K562 (cell line): ENCODE data around the gene USP35. TPM values are rescaled to one million over a fixed set of nuclear protein-coding genes. Genes with fewer than 3 reads are reported as not detected.

Experiments
- ATAC-seq: fragments of 200-7000 bp; cut with Tn5 transposase; 3 replicates; pipeline ENCODE4 v1.9.1; 2020; ENCODE audit warnings: moderate library complexity
- BruUV-seq: library from RNA; stranded (reverse); fragments of 400-500 nt; replicated peaks from 2 replicates; lab custom pipeline; 2021; lab: Mats Ljungman, UMichigan
- CTCF ChIA-PET: fragments of 300-600 bp; formaldehyde crosslinking; extraction: SDS; loops from one replicate; lab custom pipeline; 2021; ENCODE audit warnings: low intra/inter-chr PET ratio; lab: Yijun Ruan, JAX
- POLR2A ChIA-PET: fragments of 300-600, 350-650 bp; sonication (Branson Sonifier 250); formaldehyde crosslinking; extraction: SDS; loops from one replicate; lab custom pipeline; 2021; ENCODE audit warnings: antibody characterized with exemption, inconsistent platforms; lab: Yijun Ruan, JAX
- DNase-seq, 4 experiments: peaks; one replicate each; pipeline versions ENCODE4 v3.0.0 to v3.0.0-alpha.2; 2011 to 2018; ENCODE audit warnings: low spot score in 3 of 4, mixed read lengths in 3 of 4; ENCODE audit errors: extremely low read depth in 1 of 4
- FAIRE-seq: peaks from 2 replicates; lab custom pipeline; 2011; peaks lifted over from hg19 to GRCh38; lab: Jason Lieb, UNC
- H2AFZ ChIP-seq: 2 replicates; pipeline ENCODE4 v1.6.0; 2011; ENCODE audit warnings: low read depth, low read length, control low read depth, inconsistent platforms
- H3K27ac ChIP-seq: fragments of 200-600 bp; 3 replicates; pipeline ENCODE4 v1.8.0; 2011; ENCODE audit warnings: low read depth, mild to moderate bottlenecking, control low read depth, inconsistent platforms, low read length, moderate library complexity, mixed read lengths; ENCODE audit errors: extremely low read depth
- H3K27me3 ChIP-seq, 2 experiments: fragments of 300-600 bp in 1 of 2; 2 replicates in 1 of 2; 3 replicates in 1 of 2; pipeline versions ENCODE4 v1.6.0 to v1.8.0; 2011; ENCODE audit warnings: inconsistent platforms in 2 of 2, low read length in 2 of 2, mild to moderate bottlenecking in 1 of 2, mixed read lengths in 1 of 2, moderate library complexity in 1 of 2; ENCODE audit not compliant: control insufficient read depth in 2 of 2, insufficient read depth in 2 of 2
- H3K36me3 ChIP-seq: fragments of 300-600 bp; 3 replicates; pipeline ENCODE4 v1.8.0; 2011; ENCODE audit warnings: mild to moderate bottlenecking, low read length, inconsistent platforms; ENCODE audit not compliant: control insufficient read depth, insufficient read depth
- H3K4me1 ChIP-seq, 2 experiments: fragments of 200-600 bp in 1 of 2; replicated peaks in 1 of 2; 2 replicates in 1 of 2; 3 replicates in 1 of 2; pipeline versions ENCODE4 v1.5.1 to v1.8.0; 2011; ENCODE audit warnings: inconsistent platforms in 2 of 2, low read length in 2 of 2, mild to moderate bottlenecking in 1 of 2, mixed read lengths in 1 of 2, moderate library complexity in 1 of 2; ENCODE audit not compliant: control insufficient read depth in 2 of 2, insufficient read depth in 2 of 2
- H3K4me2 ChIP-seq: 2 replicates; pipeline ENCODE4 v1.6.1; 2011; ENCODE audit warnings: low read length, control low read depth, inconsistent platforms, mixed read lengths; ENCODE audit not compliant: insufficient read depth
- H3K4me3 ChIP-seq: fragments of 200-600 bp; sonication (generic), shearing (Covaris generic); 2 replicates; pipeline ENCODE4 v1.5.1; 2016; ENCODE audit warnings: control low read depth, inconsistent platforms
- H3K79me2 ChIP-seq: fragments of 200-600 bp; 3 replicates; pipeline ENCODE4 v1.8.0; 2011; ENCODE audit warnings: low read length, inconsistent platforms; ENCODE audit not compliant: control insufficient read depth, insufficient read depth
- H3K9ac ChIP-seq, 2 experiments: 2 replicates each; pipeline versions ENCODE4 v1.6.0 to v1.6.1; 2011; ENCODE audit warnings: low read depth in 2 of 2, low read length in 2 of 2, control low read depth in 1 of 2, inconsistent platforms in 1 of 2, mild to moderate bottlenecking in 1 of 2, mixed read lengths in 1 of 2; ENCODE audit not compliant: insufficient read depth in 1 of 2
- H3K9me1 ChIP-seq: one replicate; pipeline ENCODE4 v1.6.0; 2011; ENCODE audit warnings: inconsistent platforms, mild to moderate bottlenecking, low read length, moderate library complexity; ENCODE audit not compliant: control insufficient read depth, insufficient read depth
- H3K9me3 ChIP-seq: replicated peaks from 2 replicates; pipeline ENCODE4 v1.5.1; 2011; ENCODE audit warnings: low read depth, low read length, inconsistent platforms; ENCODE audit not compliant: control insufficient read depth, insufficient read depth
- H4K20me1 ChIP-seq: replicated peaks from 2 replicates; pipeline ENCODE4 v1.6.1; 2011; ENCODE audit warnings: low read length, inconsistent platforms, mixed read lengths; ENCODE audit not compliant: control insufficient read depth, insufficient read depth
- BACH1 ChIP-seq: fragments of 200-800 bp; sonication (Bioruptor generic); IDR thresholded peaks from 2 replicates; pipeline ENCODE4 v1.6.1; 2016; ENCODE audit warnings: missing genetic modification characterization, missing compliant biosample characterization
- BCL6 ChIP-seq: fragments of 250-450 bp; sonication (Bioruptor Pico); IDR thresholded peaks from 2 replicates; pipeline ENCODE4 v1.4.0; 2020
- DACH1 ChIP-seq: fragments of 450-650 bp; IDR thresholded peaks from 2 replicates; pipeline ENCODE4 v1.6.1; 2018; ENCODE audit not compliant: partially characterized antibody
- E2F5 ChIP-seq: sonication (generic); formaldehyde crosslinking; IDR thresholded peaks from 2 replicates; pipeline ENCODE4 v1.8.0; 2022; ENCODE audit warnings: mild to moderate bottlenecking, missing genetic modification reagents
- ESRRB ChIP-seq: fragments of 250-450 bp; sonication (Bioruptor Pico); IDR thresholded peaks from 2 replicates; pipeline ENCODE4 v1.5.0; 2020; ENCODE audit warnings: mild to moderate bottlenecking, moderate library complexity, borderline replicate concordance
- FOXA3 ChIP-seq, 2 experiments: fragments of 450-650 bp in 1 of 2; sonication (generic) in 1 of 2; formaldehyde crosslinking; IDR thresholded peaks in 1 of 2; conservative IDR thresholded peaks in 1 of 2; 2 replicates each; pipeline versions ENCODE4 v1.4.0 to v1.8.0; 2020 to 2022; ENCODE audit warnings: mild to moderate bottlenecking in 2 of 2, missing genetic modification reagents in 1 of 2
- HMBOX1 ChIP-seq: sonication (generic); IDR thresholded peaks from 2 replicates; pipeline ENCODE4 v1.6.1; 2016
- JUND ChIP-seq, 2 experiments: IDR thresholded peaks; 2 replicates in 1 of 2; 3 replicates in 1 of 2; pipeline ENCODE4 v1.6.1; 2011; ENCODE audit warnings: borderline replicate concordance in 2 of 2, low read depth in 2 of 2, low read length in 2 of 2, improper control_type of control experiment in 1 of 2, missing biosample characterization in 1 of 2, missing genetic modification characterization in 1 of 2, missing genetic modification reagents in 1 of 2
- MAFG ChIP-seq: fragments of 450-650 bp; conservative IDR thresholded peaks from 2 replicates; pipeline ENCODE4 v1.6.1; 2016; ENCODE audit warnings: missing genetic modification characterization, missing compliant biosample characterization
- MEIS2 ChIP-seq: fragments of 450-650 bp; IDR thresholded peaks from 2 replicates; pipeline ENCODE4 v1.6.1; 2014; ENCODE audit warnings: mild to moderate bottlenecking; ENCODE audit not compliant: partially characterized antibody
- MLX ChIP-seq, 2 experiments: fragments of 450-650 bp in 1 of 2; sonication (generic) in 1 of 2; formaldehyde crosslinking; conservative IDR thresholded peaks; 2 replicates each; pipeline versions ENCODE4 v1.4.0 to v1.8.1; 2020 to 2022; ENCODE audit warnings: mild to moderate bottlenecking in 1 of 2, missing genetic modification reagents in 1 of 2
- PKNOX1 ChIP-seq: fragments of 450-650 bp; IDR thresholded peaks from 2 replicates; pipeline ENCODE4 v1.6.1; 2016
- POLR2H ChIP-seq: IDR thresholded peaks from 2 replicates; pipeline ENCODE4 v1.6.1; 2016; ENCODE audit warnings: missing genetic modification characterization, low read depth, mild to moderate bottlenecking, control low read depth, missing compliant biosample characterization, moderate library complexity
- TFAP4 ChIP-seq: sonication (generic); formaldehyde crosslinking; IDR thresholded peaks from 2 replicates; pipeline ENCODE4 v1.8.0; 2022; ENCODE audit warnings: missing genetic modification reagents, mild to moderate bottlenecking, moderate library complexity, borderline replicate concordance
- ZNF165 ChIP-seq: fragments of 250-450 bp; sonication (Bioruptor Pico); IDR thresholded peaks from 2 replicates; pipeline ENCODE4 v1.4.0; 2020; ENCODE audit warnings: borderline replicate concordance
- ZNF785 ChIP-seq: fragments of 250-450 bp; sonication (Bioruptor Pico); IDR thresholded peaks from 2 replicates; pipeline ENCODE4 v1.4.0; 2020; ENCODE audit warnings: mild to moderate bottlenecking
- WGBS: fragments of 100-300 bp; shearing (Covaris generic); methylation state at CpG from one replicate; pipeline ENCODE4 v1.1.6; 2016; ENCODE audit warnings: low coverage, mixed read lengths; ENCODE audit not compliant: insufficient coverage; ENCODE audit errors: missing lambda C conversion rate; 5-methylcytosine and 5-hydroxymethylcytosine counted together
- in situ Hi-C: fragments of 300-500 bp; cut with MboI; formaldehyde crosslinking; loops from 4 replicates; pipeline ENCODE4 v1.15.0; 2018; ENCODE audit warnings: inconsistent platforms, mixed read lengths
- intact Hi-C: fragments of 100-400 bp; cut with micrococcal nuclease; formaldehyde crosslinking; loops from 2 replicates; pipeline ENCODE4 v1.14.2; 2022
- polyA plus RNA-seq, 8 experiments: library from polyadenylated mRNA; depleted of rRNA in 4 of 8; stranded (reverse) in 5 of 8; unstranded in 3 of 8; fragments of >200 nt; fragmentation: Nextera tagmentation in 2 of 8; fragmentation: Illumina TruSeq in 1 of 8; extraction: Ambion mirVana in 2 of 8; extraction: Trizol in 1 of 8; gene quantifications; 2 replicates each; pipeline versions ENCODE4 v1.2.1 to v1.2.3, GENCODE V29; 2011 to 2014; ENCODE audit warnings: inconsistent platforms in 1 of 8, missing spikeins in 1 of 8
- total RNA-seq, 7 experiments: library from RNA; depleted of rRNA in 6 of 7; stranded (reverse); fragments of >200 nt in 6 of 7; fragmentation: Illumina TruSeq in 2 of 7; extraction: Trizol in 2 of 7; gene quantifications; 2 replicates each; pipeline versions ENCODE4 v1.2.1 to v1.2.3, GENCODE V29; 2011 to 2021; ENCODE audit warnings: low replicate concordance in 1 of 7

The USP35 gene
- total and polyA plus RNA-seq, 9 of the 15 experiments (the other 6 are each of a cell fraction or from before 2014, with no cell fraction given) = 0.01 to 4.8 (median 3.6) TPM

GRCh38 chr11:78230161-78230877 is 41.6 kb downstream of the USP35 start:
- in situ Hi-C loops = no loop called here
- ChIA-PET POLR2A (no interaction called here), CTCF (interaction anchor here (2.7 to 3.2 kb wide), 2 partner anchors 202 to 334 kb away, joined by 18 to 30 read pairs; no protein-coding TSS in a partner anchor)
- no peak overlapping the region; a peak in 1 of 4 replicates for H3K9ac ChIP-seq
- H3K79me2 ChIP-seq = no peaks in the 10 kb centered on the region
- H3K27me3 ChIP-seq = no peaks in the 10 kb centered on the region
- no peak overlapping the region for H3K4me3 ChIP-seq
- H3K9me1 ChIP-seq = no peaks in the 10 kb centered on the region
- H3K9me3 ChIP-seq = no peaks in the 10 kb centered on the region
- no peaks in the 10 kb centered on the region for H4K20me1 ChIP-seq
- H3K4me1 ChIP-seq = peaks cover 10 to 23% of the 10 kb centered on the region in 2 experiments
- no TSS peak for BruUV-seq
- no peak overlapping the region for H3K27ac ChIP-seq
- H3K4me2 ChIP-seq = no peak overlapping the region
- 64% methylated on average over 7 of the region's 7 CpGs for WGBS
- peak; percentile 45 for ATAC-seq
- intact Hi-C loops = loop anchor here (5.0 kb wide), 1 partner anchor 107 kb away; no protein-coding TSS in a partner anchor
- H2AFZ ChIP-seq = no peak overlapping the region
- peak in 2 of 4 experiments; percentile 35 to 56 for DNase-seq
- no peak for FAIRE-seq
- H3K36me3 ChIP-seq = peaks cover 22% of the 10 kb centered on the region; the same call in 2 of the 3 replicates
- TF ChIP-seq DACH1 = no peak
- no peak for TF ChIP-seq ZNF785
- TF ChIP-seq HMBOX1 = peak; percentile 65
- TF ChIP-seq PKNOX1 = peak; percentile 49
- no peak for TF ChIP-seq FOXA3 (CRISPR knock-in tag; conservative IDR thresholded peaks at IDR 0.05 in 1 of 2, IDR thresholded peaks at IDR 0.05 in 1 of 2)
- no peak for TF ChIP-seq ZNF165 (CRISPR knock-in tag)
- TF ChIP-seq MLX (CRISPR knock-in tag; conservative IDR thresholded peaks at IDR 0.05) = no peak
- no peak for TF ChIP-seq E2F5 (CRISPR knock-in tag)
- no peak for TF ChIP-seq ESRRB (CRISPR knock-in tag)
- TF ChIP-seq MAFG (tag) = no peak
- TF ChIP-seq MEIS2 = peak; percentile 75
- TF ChIP-seq POLR2H (tag) = 0 out of 2 replicates have a peak, but pooled peaks have one; percentile 30
- TF ChIP-seq BACH1 (tag) = 0 out of 2 replicates have a peak, but pooled peaks have one; percentile 33
- peak; percentile 13; the same call in 1 of the 2 replicates for TF ChIP-seq JUND (IDR thresholded peaks at IDR 0.05; ENCODE audit: borderline replicate concordance, low read depth, low read length)
- TF ChIP-seq JUND (tag; IDR thresholded peaks at IDR 0.05; ENCODE audit: borderline replicate concordance, low read depth, low read length) = 0 out of 3 replicates have a peak, but pooled peaks have one; percentile 9
- no peak for TF ChIP-seq BCL6 (CRISPR knock-in tag)
- no peak for TF ChIP-seq TFAP4
